ENCODE results near the gene ATG4D. TPM values are rescaled to one million over a fixed set of nuclear protein-coding genes. Genes with fewer than 3 reads are reported as not detected.

The ATG4D gene
- total RNA-seq, 6 donors from 2014 or later, result 18.1 to 49.2 (median 27.7) TPM

- ATAC-seq (ENCODE audit: low FRiP score in 2 of 2) (no peak), DNase-seq (peak in 1 of 2 donors; percentile 79)
- TF ChIP-seq CTCF (IDR thresholded peaks at IDR 0.05) (peak in 1 of 6 experiments; percentile 12), POLR2AphosphoS5 (IDR thresholded peaks at IDR 0.05) (no peak), EP300 (IDR thresholded peaks at IDR 0.05) (no peak), POLR2A (IDR thresholded peaks at IDR 0.05) (no peak)
- no peaks in the 10 kb centered on the region for H3K9me3 ChIP-seq
- no peak overlapping the region for H3K27ac ChIP-seq
- WGBS, 2 donors, result 86% methylated on average over 10 to 30 of the region's 30 CpGs
- H3K4me3 ChIP-seq, result no peak overlapping the region
- no peaks in the 10 kb centered on the region for H3K4me1 ChIP-seq
- H3K27me3 ChIP-seq, result no peaks in the 10 kb centered on the region
- H3K36me3 ChIP-seq, result peaks cover 36 to 100% (median 90%) of the 10 kb centered on the region in 4 donors
Observed at GRCh38 chr19:10554760-10555609, 11.3 kb downstream of the ATG4D start.

- H3K27ac ChIP-seq, result no peak overlapping the region
- DNase-seq (no peak), ATAC-seq (ENCODE audit: low FRiP score in 2 of 2) (no peak)
- no peak for TF ChIP-seq POLR2AphosphoS5 (IDR thresholded peaks at IDR 0.05)
- no peak for TF ChIP-seq EP300 (IDR thresholded peaks at IDR 0.05)
- peak in 1 of 6 experiments; percentile 2 for TF ChIP-seq CTCF (IDR thresholded peaks at IDR 0.05)
- TF ChIP-seq POLR2A (IDR thresholded peaks at IDR 0.05), result no peak
- H3K27me3 ChIP-seq, result no peaks in the 10 kb centered on the region
- 55 to 72% methylated on average over 7 of the region's 7 CpGs for WGBS, 2 donors
- peaks cover 34 to 100% (median 89%) of the 10 kb centered on the region in 4 donors for H3K36me3 ChIP-seq
- no peak overlapping the region for H3K4me3 ChIP-seq
- no peaks in the 10 kb centered on the region for H3K4me1 ChIP-seq
- no peaks in the 10 kb centered on the region for H3K9me3 ChIP-seq
Observed at GRCh38 chr19:10555610-10555973, 11.9 kb downstream of the ATG4D start.

GRCh38 chr19:10557603-10558197, 14.0 kb downstream of the ATG4D start:
- no peak overlapping the region for H3K27ac ChIP-seq
- DNase-seq, result peak in 1 of 2 donors; percentile 83

GRCh38 chr19:10560154-10560553, 16.4 kb downstream of the ATG4D start:
- WGBS, 2 donors, result 91 to 92% methylated on average over 7 of the region's 7 CpGs
- ATAC-seq (ENCODE audit: low FRiP score in 2 of 2) (no peak), DNase-seq (no peak)
- peaks cover 30 to 64% (median 57%) of the 10 kb centered on the region in 4 donors for H3K36me3 ChIP-seq
- H3K27ac ChIP-seq, result no peak overlapping the region
- H3K9me3 ChIP-seq, result no peaks in the 10 kb centered on the region
- no peak overlapping the region for H3K4me3 ChIP-seq
- TF ChIP-seq EP300 (IDR thresholded peaks at IDR 0.05) (no peak), POLR2AphosphoS5 (IDR thresholded peaks at IDR 0.05) (no peak), POLR2A (IDR thresholded peaks at IDR 0.05) (no peak), CTCF (IDR thresholded peaks at IDR 0.05) (no peak)
- no peaks in the 10 kb centered on the region for H3K27me3 ChIP-seq
- peaks cover 7 to 9% (median 7%) of the 10 kb centered on the region in 4 donors for H3K4me1 ChIP-seq

More at GRCh38 chr19:10557603-10558197, 14.0 kb downstream of the ATG4D start:
- TF ChIP-seq EP300 (IDR thresholded peaks at IDR 0.05) (no peak), POLR2A (IDR thresholded peaks at IDR 0.05) (no peak), POLR2AphosphoS5 (IDR thresholded peaks at IDR 0.05) (no peak), CTCF (IDR thresholded peaks at IDR 0.05) (no peak)
- Histone ChIP-seq H3K9me3 (no peaks in the 10 kb centered on the region), H3K36me3 (peaks cover 32 to 89% (median 80%) of the 10 kb centered on the region in 4 donors), H3K27me3 (no peaks in the 10 kb centered on the region), H3K4me3 (no peak overlapping the region), H3K4me1 (no peaks in the 10 kb centered on the region)
- 93 to 97% methylated on average over 32 to 33 of the region's 33 CpGs for WGBS, 2 donors
- no peak for ATAC-seq (ENCODE audit: low FRiP score in 2 of 2)

Measured in upper lobe of left lung (tissue), 6 donors.